Right renal cortex interstitium (tissue), 3 donors: ENCODE measurements around the gene CALM3. TPM values are rescaled to one million over a fixed set of nuclear protein-coding genes. Genes with fewer than 3 reads are reported as not detected.
"Not testable (repeated sequence)": the region's sequence is repeated elsewhere in the genome, so short reads cannot be mapped to it uniquely, and the experiment has no call there.

Source experiments
- DNase-seq, 3 donors: peaks; one replicate each; pipeline ENCODE4 v3.0.0-alpha.2; 2013; ENCODE audit warnings: low read depth in 3 of 3, low spot score in 2 of 3
- polyA plus RNA-seq, 3 donors: library from polyadenylated mRNA; unstranded; fragments of 120-200 nt; gene quantifications; one replicate each; pipeline ENCODE4 v1.2.1, GENCODE V29; 2013; ENCODE audit not compliant: insufficient read length in 3 of 3

The CALM3 gene
- polyA plus RNA-seq, 3 donors: 500 to 524 (median 504) TPM

GRCh38 chr19:46614114-46614722, 13.1 kb downstream of the CALM3 start:
- DNase-seq: no peak

GRCh38 chr19:46615966-46616365, 14.8 kb downstream of the CALM3 start:
- DNase-seq: no peak

- no peak for DNase-seq
Observed at GRCh38 chr19:46616631-46617322, 15.6 kb downstream of the CALM3 start.

- DNase-seq: no peak
Observed at GRCh38 chr19:46617601-46618000, 16.5 kb downstream of the CALM3 start.

- DNase-seq: no peak
Observed at GRCh38 chr19:46618670-46619231, 17.6 kb downstream of the CALM3 start.

- no peak for DNase-seq
Observed at GRCh38 chr19:46620267-46620666, 19.1 kb downstream of the CALM3 start.

- DNase-seq: no peak
Observed at GRCh38 chr19:46620716-46621115, 19.6 kb downstream of the CALM3 start.

- DNase-seq: no peak
Observed at GRCh38 chr19:46621191-46622117, 20.3 kb downstream of the CALM3 start.

GRCh38 chr19:46622118-46622446, 21.0 kb downstream of the CALM3 start:
- DNase-seq: no peak

GRCh38 chr19:46623915-46624502, 22.9 kb downstream of the CALM3 start:
- DNase-seq: no peak

GRCh38 chr19:46624958-46625661, 24.0 kb downstream of the CALM3 start, which contains the start of gene PTGIR:
PTGIR (minus strand) TSS chr19:46625089; CDS start chr19:46624225, 864 bp downstream.
- DNase-seq: no peak

- DNase-seq: no peak
Observed at GRCh38 chr19:46625731-46626130, 24.6 kb downstream of the CALM3 start.

GRCh38 chr19:46626446-46626845, 25.3 kb downstream of the CALM3 start:
- no peak for DNase-seq

GRCh38 chr19:46628970-46629369, 27.8 kb downstream of the CALM3 start:
- not testable (repeated sequence) for DNase-seq

GRCh38 chr19:46629546-46630025, 28.5 kb downstream of the CALM3 start:
- DNase-seq: no peak

- DNase-seq: no peak
Observed at GRCh38 chr19:46630586-46631205, 29.6 kb downstream of the CALM3 start.

GRCh38 chr19:46631481-46631880, 30.4 kb downstream of the CALM3 start:
- DNase-seq: no peak

- DNase-seq: no peak
Observed at GRCh38 chr19:46633130-46633529, 32.0 kb downstream of the CALM3 start.

- no peak for DNase-seq
Observed at GRCh38 chr19:46634045-46634655, 33.0 kb downstream of the CALM3 start.
